ENCODE measurements around the gene TARBP2.

DNA sequence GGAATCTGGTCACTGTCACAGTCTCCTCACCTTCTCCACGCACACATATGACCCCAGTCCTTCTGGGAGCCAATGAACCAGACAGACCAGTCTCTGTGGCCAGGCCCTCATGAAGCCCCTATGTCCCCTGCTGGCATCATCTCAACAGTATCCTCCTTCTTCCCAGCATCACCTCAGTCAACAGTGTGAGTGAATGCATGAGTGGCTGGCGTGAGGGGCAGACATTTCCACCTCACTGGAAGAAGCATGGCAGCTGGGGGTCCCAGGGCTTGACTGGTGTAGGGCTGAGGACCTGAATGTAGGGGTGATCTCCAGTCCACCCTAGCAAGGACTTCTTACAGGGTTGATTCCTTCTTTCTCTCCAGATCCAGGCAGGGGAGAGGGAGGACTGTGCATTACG lies 3.6 kb upstream of the TARBP2 start:
- no peak for TF ChIP-seq RAD21 (IDR thresholded peaks at IDR 0.05)
- TF ChIP-seq CTCF (IDR thresholded peaks at IDR 0.05; ENCODE audit: low read depth, low read length, missing input control): no peak
- no peak for TF ChIP-seq TAF1 (conservative IDR thresholded peaks at IDR 0.05)
- TF ChIP-seq FOXA1 (IDR thresholded peaks at IDR 0.05): no peak

Data from liver (tissue), 3 donors.